ENCODE data around the gene PEX10.

Gene PEX10

DNA sequence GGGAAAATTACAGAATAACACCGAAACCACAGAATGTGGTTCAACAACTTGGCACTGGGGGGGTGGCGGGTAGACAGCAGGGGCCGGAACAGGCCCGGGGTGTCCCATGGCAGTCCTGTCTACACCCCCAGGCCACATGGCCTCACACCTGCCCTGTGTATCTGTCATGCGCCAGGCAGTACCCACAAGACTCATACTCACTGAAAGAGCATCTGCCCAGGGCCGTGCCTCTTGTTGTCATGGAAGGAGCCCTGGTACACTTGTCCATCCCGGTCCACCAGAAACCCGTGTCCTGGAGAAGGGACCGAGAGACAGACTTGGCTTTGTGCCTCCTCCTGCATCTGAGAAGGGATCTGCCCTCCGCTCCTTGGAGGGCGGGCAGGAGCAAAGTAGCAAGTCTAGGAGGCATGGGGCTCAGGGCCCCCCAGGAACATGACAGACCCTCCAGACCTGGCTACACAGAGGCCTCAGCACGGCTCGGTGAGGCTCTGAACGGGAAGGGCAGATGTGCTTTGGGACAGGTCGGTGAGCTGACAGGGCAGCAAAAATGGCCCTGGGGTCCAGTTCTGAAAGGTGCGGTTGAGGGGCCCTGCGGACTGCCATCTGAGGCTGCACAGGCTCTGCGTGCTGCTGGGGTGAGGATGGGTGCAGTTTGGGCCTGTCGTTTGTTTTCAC is 26.6 kb downstream of the PEX10 start:
- no peak for DNase-seq (ENCODE audit: low read depth)
- no peak overlapping the region for H3K4me3 ChIP-seq (replicated peaks; ENCODE audit: low read depth, low read length)
- TF ChIP-seq, protein P1, sequence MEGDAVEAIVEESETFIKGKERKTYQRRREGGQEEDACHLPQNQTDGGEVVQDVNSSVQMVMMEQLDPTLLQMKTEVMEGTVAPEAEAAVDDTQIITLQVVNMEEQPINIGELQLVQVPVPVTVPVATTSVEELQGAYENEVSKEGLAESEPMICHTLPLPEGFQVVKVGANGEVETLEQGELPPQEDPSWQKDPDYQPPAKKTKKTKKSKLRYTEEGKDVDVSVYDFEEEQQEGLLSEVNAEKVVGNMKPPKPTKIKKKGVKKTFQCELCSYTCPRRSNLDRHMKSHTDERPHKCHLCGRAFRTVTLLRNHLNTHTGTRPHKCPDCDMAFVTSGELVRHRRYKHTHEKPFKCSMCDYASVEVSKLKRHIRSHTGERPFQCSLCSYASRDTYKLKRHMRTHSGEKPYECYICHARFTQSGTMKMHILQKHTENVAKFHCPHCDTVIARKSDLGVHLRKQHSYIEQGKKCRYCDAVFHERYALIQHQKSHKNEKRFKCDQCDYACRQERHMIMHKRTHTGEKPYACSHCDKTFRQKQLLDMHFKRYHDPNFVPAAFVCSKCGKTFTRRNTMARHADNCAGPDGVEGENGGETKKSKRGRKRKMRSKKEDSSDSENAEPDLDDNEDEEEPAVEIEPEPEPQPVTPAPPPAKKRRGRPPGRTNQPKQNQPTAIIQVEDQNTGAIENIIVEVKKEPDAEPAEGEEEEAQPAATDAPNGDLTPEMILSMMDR (IDR thresholded peaks at IDR 0.05; ENCODE audit: low read length, missing control alignments), result no peak

DNA sequence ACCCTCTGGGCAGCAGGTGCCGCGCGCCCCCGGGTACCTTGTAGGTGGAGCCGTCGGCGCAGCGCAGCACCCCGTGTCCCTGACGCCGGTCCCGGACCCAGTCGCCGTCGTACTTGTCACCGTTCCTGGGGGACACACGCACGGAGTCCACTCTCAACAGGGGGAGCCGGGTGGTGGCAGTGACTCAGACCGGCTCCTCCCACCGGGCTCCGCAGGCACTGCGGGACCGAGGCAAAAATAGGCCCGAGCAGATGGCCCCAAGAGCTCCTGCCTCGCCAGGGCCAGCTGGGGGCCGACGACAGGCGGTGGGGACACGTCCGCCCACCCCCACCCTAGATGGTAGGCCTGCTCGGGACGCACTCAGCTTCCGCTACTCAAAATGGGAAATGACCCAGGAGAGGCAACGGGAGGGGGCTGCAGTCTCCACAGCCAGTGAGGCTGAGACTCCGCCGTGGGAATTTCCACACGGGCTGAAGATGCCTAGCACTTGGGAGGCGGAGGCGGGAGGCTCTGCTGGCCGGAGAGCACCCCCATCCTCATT is 27.4 kb downstream of the PEX10 start:
- DNase-seq (ENCODE audit: low read depth), result no peak
- TF ChIP-seq, protein P1 (IDR thresholded peaks at IDR 0.05; ENCODE audit: low read length, missing control alignments), result no peak
- no peak overlapping the region for H3K4me3 ChIP-seq (replicated peaks; ENCODE audit: low read depth, low read length)

DNA sequence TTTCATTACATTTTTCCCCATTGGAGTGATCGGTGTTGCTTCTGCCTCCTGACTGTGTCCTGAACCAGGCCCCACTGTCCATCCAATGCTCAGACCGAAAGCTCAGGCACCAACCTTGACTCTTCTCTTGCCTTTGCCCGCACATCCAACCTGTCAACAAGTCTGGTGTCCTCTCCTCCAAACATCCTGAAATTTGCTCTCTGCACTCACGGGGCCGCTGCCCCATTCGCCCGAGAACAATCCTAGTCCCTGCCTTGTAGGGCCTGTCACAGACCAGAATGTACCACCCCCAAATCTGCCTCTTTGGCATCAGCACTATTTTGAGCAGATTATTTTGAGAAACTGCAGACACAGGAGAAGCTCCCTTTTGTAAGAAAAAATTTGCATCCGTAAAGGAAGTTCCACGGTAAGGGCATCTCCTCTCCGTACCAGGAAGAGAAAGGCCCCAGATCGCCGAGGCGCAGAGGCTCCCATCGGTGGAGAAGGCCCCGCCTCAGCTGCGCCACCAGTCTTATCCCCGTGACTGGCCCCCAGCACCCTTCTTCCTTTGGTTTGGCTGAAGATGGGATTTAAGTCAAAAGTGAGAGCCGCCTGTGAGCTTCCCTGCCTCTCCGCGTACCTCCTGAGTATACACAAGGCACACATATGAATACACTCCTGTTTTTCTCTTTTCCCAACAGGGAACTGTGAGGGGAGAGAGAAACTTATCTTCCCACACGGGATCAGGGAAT is 28.1 kb downstream of the PEX10 start:
- no peak for DNase-seq (ENCODE audit: low read depth)
- no peak overlapping the region for H3K4me3 ChIP-seq (replicated peaks; ENCODE audit: low read depth, low read length)
- TF ChIP-seq, protein P1 (IDR thresholded peaks at IDR 0.05; ENCODE audit: low read length, missing control alignments), result no peak

DNA sequence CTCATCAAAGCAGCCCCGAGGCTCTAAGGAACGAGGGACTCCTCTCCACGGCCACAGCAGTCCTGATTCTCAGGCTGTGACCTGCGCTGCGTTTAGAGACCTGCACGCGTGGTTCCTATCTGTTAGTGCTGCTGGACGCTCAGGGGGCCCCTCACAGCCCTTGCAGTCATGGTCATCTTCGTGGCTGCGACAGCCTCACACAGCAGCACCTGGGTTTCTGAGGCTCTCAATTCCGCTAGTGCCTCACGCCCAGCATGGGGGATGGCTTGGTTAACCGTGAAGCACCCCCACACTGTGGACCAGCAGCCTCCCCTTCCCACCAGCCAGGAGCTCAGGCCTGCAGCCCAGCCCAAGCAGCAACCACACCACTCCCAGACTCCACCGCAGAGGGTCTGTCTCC is 28.8 kb downstream of the PEX10 start:
- no peak for DNase-seq (ENCODE audit: low read depth)
- TF ChIP-seq, protein P1 (IDR thresholded peaks at IDR 0.05; ENCODE audit: low read length, missing control alignments), result no peak
- H3K4me3 ChIP-seq (replicated peaks; ENCODE audit: low read depth, low read length), result no peak overlapping the region

DNA sequence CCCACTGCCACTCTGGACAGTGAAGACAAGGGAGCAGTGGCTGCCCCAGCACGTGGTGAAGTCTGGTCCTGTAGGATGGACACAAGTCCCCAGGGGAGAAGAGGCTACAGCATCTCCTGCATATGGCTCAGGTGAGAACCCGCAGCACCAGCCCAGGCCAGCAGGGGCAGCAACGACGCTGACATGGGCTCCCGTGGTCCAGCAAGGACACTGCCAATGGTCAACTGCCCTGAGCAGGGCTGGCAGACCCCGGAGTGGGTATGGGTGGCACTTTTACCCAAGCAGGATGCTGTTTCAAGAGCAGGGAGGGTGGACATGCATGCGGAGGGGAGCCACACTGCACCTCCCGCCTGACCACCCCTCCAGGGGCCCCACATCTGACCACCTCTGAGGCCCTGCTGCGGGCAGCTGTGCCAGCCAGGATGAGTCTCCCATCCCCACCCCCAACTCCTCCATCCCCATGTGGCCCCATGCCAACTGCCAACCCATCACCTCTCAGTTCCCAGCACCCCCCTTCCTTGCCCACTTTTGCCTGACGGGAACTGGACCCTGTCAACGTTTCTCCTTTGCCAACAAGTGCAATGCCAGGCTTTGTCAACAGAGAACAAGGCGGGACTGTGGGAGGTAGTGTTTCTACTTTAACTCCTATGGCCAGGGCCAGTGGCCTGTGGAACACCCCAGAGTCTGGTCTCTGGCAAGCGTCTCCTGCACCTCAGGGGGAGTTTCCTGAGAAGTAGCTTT is 29.6 kb downstream of the PEX10 start:
- DNase-seq (ENCODE audit: low read depth), result peak; percentile 40
- no peak overlapping the region for H3K4me3 ChIP-seq (replicated peaks; ENCODE audit: low read depth, low read length)
- TF ChIP-seq, protein P1 (IDR thresholded peaks at IDR 0.05; ENCODE audit: low read length, missing control alignments), result peak; percentile 58

DNA sequence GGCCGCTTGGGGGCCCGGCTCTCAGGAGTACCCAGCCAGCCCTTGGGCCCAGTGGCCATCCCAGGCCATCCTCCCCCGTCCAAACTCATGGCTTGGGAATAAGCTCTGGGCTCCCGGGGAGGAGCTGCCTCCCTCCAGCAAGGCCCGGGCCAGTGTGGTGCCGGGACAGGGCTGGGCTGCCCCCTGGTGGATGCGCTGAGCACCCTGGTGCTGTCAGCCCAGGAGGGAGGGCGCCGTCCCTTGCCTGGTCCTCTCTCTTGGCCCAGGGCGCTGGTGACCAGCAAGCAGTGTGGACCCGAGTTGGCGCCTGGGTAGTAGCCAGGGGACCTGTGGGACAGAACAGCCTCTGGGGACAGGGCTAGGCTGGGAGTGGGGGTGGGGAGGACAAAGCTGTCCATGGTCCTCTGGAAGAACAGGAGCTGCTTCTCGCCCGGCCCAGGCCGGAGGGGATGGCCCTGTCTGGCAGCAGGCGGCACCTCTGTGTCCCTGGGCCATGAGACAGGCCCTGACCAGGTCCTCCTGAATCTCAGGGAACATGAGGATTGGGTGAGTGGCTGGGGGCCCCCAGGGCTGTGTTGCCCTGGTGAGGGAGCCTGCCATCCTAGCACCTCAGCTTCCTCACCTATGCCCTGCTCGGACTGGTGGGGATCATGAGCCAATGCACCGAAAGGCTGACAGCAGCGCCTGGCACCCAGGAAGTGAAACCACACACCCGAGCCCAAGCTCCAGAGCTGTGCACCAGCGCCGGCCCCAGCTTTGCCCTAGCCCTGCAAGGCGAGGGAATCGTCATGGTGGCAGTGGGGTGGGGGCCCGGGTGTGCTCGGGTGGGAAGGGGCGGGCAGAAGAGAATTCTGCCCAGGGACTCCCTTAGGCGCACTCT is 30.4 kb downstream of the PEX10 start:
- TF ChIP-seq, protein P1 (IDR thresholded peaks at IDR 0.05; ENCODE audit: low read length, missing control alignments), result peak; percentile 73
- no peak overlapping the region for H3K4me3 ChIP-seq (replicated peaks; ENCODE audit: low read depth, low read length)
- DNase-seq (ENCODE audit: low read depth), result peak; percentile 84

Measured in fibroblast of pulmonary artery (primary cell).